ENCODE data around the gene AP5Z1.

Gene AP5Z1

GRCh38 chr7:4745265-4745919 is 30.0 kb upstream of the AP5Z1 start:
- in situ Hi-C loops (cut with MboI; ENCODE audit: low sequenced_read_pairs), result no loop called here

GRCh38 chr7:4745971-4746919 is 29.2 kb upstream of the AP5Z1 start:
- in situ Hi-C loops (cut with MboI; ENCODE audit: low sequenced_read_pairs), result no loop called here

GRCh38 chr7:4747013-4747412 is 28.4 kb upstream of the AP5Z1 start:
- in situ Hi-C loops (cut with MboI; ENCODE audit: low sequenced_read_pairs), result no loop called here

GRCh38 chr7:4747746-4748145 is 27.7 kb upstream of the AP5Z1 start:
- in situ Hi-C loops (cut with MboI; ENCODE audit: low sequenced_read_pairs), result no loop called here

GRCh38 chr7:4748231-4748681 is 27.2 kb upstream of the AP5Z1 start:
- in situ Hi-C loops (cut with MboI; ENCODE audit: low sequenced_read_pairs), result no loop called here

GRCh38 chr7:4749363-4749762 is 26.1 kb upstream of the AP5Z1 start:
- in situ Hi-C loops (cut with MboI; ENCODE audit: low sequenced_read_pairs), result no loop called here

GRCh38 chr7:4749798-4750197 is 25.6 kb upstream of the AP5Z1 start:
- in situ Hi-C loops (cut with MboI; ENCODE audit: low sequenced_read_pairs), result loop anchor here (25.0 kb wide), 1 partner anchor 112 kb away; no protein-coding TSS in a partner anchor

GRCh38 chr7:4751398-4751947 is 23.9 kb upstream of the AP5Z1 start:
- in situ Hi-C loops (cut with MboI; ENCODE audit: low sequenced_read_pairs), result loop anchor here (25.0 kb wide), 1 partner anchor 114 kb away; no protein-coding TSS in a partner anchor

GRCh38 chr7:4753598-4754432 is 21.6 kb upstream of the AP5Z1 start:
- in situ Hi-C loops (cut with MboI; ENCODE audit: low sequenced_read_pairs), result loop anchor here (25.0 kb wide), 1 partner anchor 117 kb away; no protein-coding TSS in a partner anchor

GRCh38 chr7:4754433-4755010 is 20.9 kb upstream of the AP5Z1 start:
- in situ Hi-C loops (cut with MboI; ENCODE audit: low sequenced_read_pairs), result loop anchor here (25.0 kb wide), 1 partner anchor 117 kb away; no protein-coding TSS in a partner anchor

GRCh38 chr7:4755045-4755444 is 20.4 kb upstream of the AP5Z1 start:
- in situ Hi-C loops (cut with MboI; ENCODE audit: low sequenced_read_pairs), result loop anchor here (25.0 kb wide), 1 partner anchor 118 kb away; no protein-coding TSS in a partner anchor

- in situ Hi-C loops (cut with MboI; ENCODE audit: low sequenced_read_pairs), result loop anchor here (25.0 kb wide), 1 partner anchor 121 kb away; no protein-coding TSS in a partner anchor
Observed at GRCh38 chr7:4758111-4758510, 17.3 kb upstream of the AP5Z1 start.

- in situ Hi-C loops (cut with MboI; ENCODE audit: low sequenced_read_pairs), result loop anchor here (25.0 kb wide), 1 partner anchor 121 kb away; no protein-coding TSS in a partner anchor
Observed at GRCh38 chr7:4758791-4759190, 16.6 kb upstream of the AP5Z1 start.

- in situ Hi-C loops (cut with MboI; ENCODE audit: low sequenced_read_pairs), result loop anchor here (25.0 kb wide), 1 partner anchor 122 kb away; no protein-coding TSS in a partner anchor
Observed at GRCh38 chr7:4759211-4759610, 16.2 kb upstream of the AP5Z1 start.

GRCh38 chr7:4760952-4761351 is 14.5 kb upstream of the AP5Z1 start:
- in situ Hi-C loops (cut with MboI; ENCODE audit: low sequenced_read_pairs), result loop anchor here (25.0 kb wide), 1 partner anchor 124 kb away; no protein-coding TSS in a partner anchor

- in situ Hi-C loops (cut with MboI; ENCODE audit: low sequenced_read_pairs), result loop anchor here (25.0 kb wide), 1 partner anchor 125 kb away; no protein-coding TSS in a partner anchor
Observed at GRCh38 chr7:4762121-4763055, 13.0 kb upstream of the AP5Z1 start.

GRCh38 chr7:4763091-4763793 is 12.2 kb upstream of the AP5Z1 start:
- in situ Hi-C loops (cut with MboI; ENCODE audit: low sequenced_read_pairs), result loop anchor here (25.0 kb wide), 1 partner anchor 126 kb away; no protein-coding TSS in a partner anchor

GRCh38 chr7:4763794-4764185 is 11.6 kb upstream of the AP5Z1 start:
- in situ Hi-C loops (cut with MboI; ENCODE audit: low sequenced_read_pairs), result loop anchor here (25.0 kb wide), 1 partner anchor 126 kb away; no protein-coding TSS in a partner anchor
